Neuronal stem cell (in vitro differentiated cells): Measurements from ENCODE around the gene LENG1.

Experiments used
- DNase-seq: peaks from one replicate; pipeline ENCODE4 v3.0.0-alpha.2; 2013; ENCODE audit warnings: low spot score
- H2AFZ ChIP-seq: one replicate; pipeline ENCODE4 v1.6.1; 2013; ENCODE audit warnings: mild to moderate bottlenecking, low read length, inconsistent platforms
- H2AK5ac ChIP-seq: 2 replicates; pipeline ENCODE4 v1.6.1; 2013; ENCODE audit warnings: low read depth, mild to moderate bottlenecking, inconsistent platforms, low read length, moderate library complexity, mixed read lengths
- H2BK120ac ChIP-seq: 2 replicates; pipeline ENCODE4 v1.6.1; 2013; ENCODE audit warnings: low read depth, mild to moderate bottlenecking, inconsistent platforms, low read length, moderate library complexity, mixed read lengths
- H2BK12ac ChIP-seq: one replicate; pipeline ENCODE4 v1.6.1; 2013; ENCODE audit warnings: low read length, inconsistent platforms
- H2BK15ac ChIP-seq: 2 replicates; pipeline ENCODE4 v1.6.1; 2013; ENCODE audit warnings: mild to moderate bottlenecking, low read length, inconsistent platforms, mixed read lengths
- H2BK5ac ChIP-seq: one replicate; pipeline ENCODE4 v1.6.1; 2013; ENCODE audit warnings: inconsistent platforms, mild to moderate bottlenecking, low read length, moderate library complexity
- H3K14ac ChIP-seq: one replicate; pipeline ENCODE4 v1.6.1; 2013; ENCODE audit warnings: low read length, inconsistent platforms
- H3K18ac ChIP-seq: 2 replicates; pipeline ENCODE4 v1.6.1; 2013; ENCODE audit warnings: low read length, inconsistent platforms
- H3K23ac ChIP-seq: 2 replicates; pipeline ENCODE4 v1.6.1; 2013; ENCODE audit warnings: low read depth, mild to moderate bottlenecking, mixed read lengths, low read length, inconsistent platforms; ENCODE audit not compliant: poor library complexity
- H3K27ac ChIP-seq: replicated peaks from 3 replicates; pipeline ENCODE4 v1.5.1; 2013; ENCODE audit warnings: low read length, inconsistent platforms
- H3K27me3 ChIP-seq, 3 experiments: 2 replicates each; pipeline ENCODE4 v1.6.1; 2013; ENCODE audit warnings: low read length in 3 of 3, mild to moderate bottlenecking in 2 of 3, inconsistent platforms in 1 of 3, low read depth in 1 of 3, mixed read lengths in 1 of 3, moderate library complexity in 1 of 3; ENCODE audit not compliant: control insufficient read depth in 3 of 3, insufficient read depth in 3 of 3
- H3K36me3 ChIP-seq, 2 donors: replicated peaks in 1 of 2; 2 replicates each; pipeline ENCODE4 v1.6.1; 2013; ENCODE audit warnings: low read length in 2 of 2; ENCODE audit not compliant: control insufficient read depth in 2 of 2, insufficient read depth in 2 of 2
- H3K4ac ChIP-seq: 2 replicates; pipeline ENCODE4 v1.6.1; 2013; ENCODE audit warnings: inconsistent platforms, mild to moderate bottlenecking, low read length, moderate library complexity
- H3K4me1 ChIP-seq, 2 donors: 1 replicate in 1 of 2; 2 replicates in 1 of 2; pipeline ENCODE4 v1.6.1; 2013; ENCODE audit warnings: low read length in 2 of 2, low read depth in 1 of 2; ENCODE audit not compliant: control insufficient read depth in 2 of 2, insufficient read depth in 1 of 2
- H3K4me2 ChIP-seq: one replicate; pipeline ENCODE4 v1.6.1; 2013; ENCODE audit warnings: mild to moderate bottlenecking, low read length, inconsistent platforms; ENCODE audit not compliant: insufficient read depth, poor library complexity, severe bottlenecking
- H3K4me3 ChIP-seq, 2 donors: 2 replicates each; pipeline ENCODE4 v1.5.1; 2013; ENCODE audit warnings: low read length in 2 of 2, mild to moderate bottlenecking in 2 of 2, inconsistent platforms in 1 of 2, moderate library complexity in 1 of 2
- H3K79me1 ChIP-seq: one replicate; pipeline ENCODE4 v1.6.1; 2013; ENCODE audit warnings: low read depth, mild to moderate bottlenecking, inconsistent platforms, low read length, moderate library complexity
- H3K9ac ChIP-seq: one replicate; pipeline ENCODE4 v1.6.1; 2013; ENCODE audit warnings: mild to moderate bottlenecking, low read depth, low read length, inconsistent platforms; ENCODE audit not compliant: poor library complexity
- H3K9me3 ChIP-seq, 2 donors: replicated peaks in 1 of 2; 2 replicates each; pipeline versions ENCODE3 to v1.6.1; 2013; ENCODE audit warnings: low read length in 2 of 2, mild to moderate bottlenecking in 2 of 2, inconsistent platforms in 1 of 2, low read depth in 1 of 2, mixed read lengths in 1 of 2, moderate library complexity in 1 of 2; ENCODE audit not compliant: control insufficient read depth in 2 of 2, insufficient read depth in 1 of 2
- H4K8ac ChIP-seq: one replicate; pipeline ENCODE4 v1.6.1; 2013; ENCODE audit warnings: low read depth, mild to moderate bottlenecking, inconsistent platforms, low read length, moderate library complexity
- H4K91ac ChIP-seq: one replicate; pipeline ENCODE4 v1.6.1; 2013; ENCODE audit warnings: low read length, low read depth, mild to moderate bottlenecking, inconsistent platforms; ENCODE audit not compliant: poor library complexity
- WGBS, 2 donors: extraction: QIAGEN DNeasy Blood & Tissue Kit; methylation state at CpG; one replicate each; pipeline ENCODE4 v1.1.7; 2013; ENCODE audit warnings: missing lambda C conversion rate in 2 of 2, mixed read lengths in 1 of 2; ENCODE audit not compliant: insufficient read length in 2 of 2, insufficient replicate concordance in 1 of 2; ENCODE audit errors: extremely low coverage in 2 of 2; 5-methylcytosine and 5-hydroxymethylcytosine counted together

LENG1 gene

GRCh38 chr19:54152267-54152666 is 7.3 kb downstream of the LENG1 start:
- peaks cover 78 to 97% of the 10 kb centered on the region in 2 donors for H3K36me3 ChIP-seq
- no peak overlapping the region for H2BK15ac ChIP-seq
- no CpG with 5 or more reads among the region's 12 CpGs for WGBS, 2 donors
- H4K91ac ChIP-seq: no peak overlapping the region
- H2AFZ ChIP-seq: no peak overlapping the region
- no peak overlapping the region for H3K18ac ChIP-seq
- H2BK12ac ChIP-seq: no peak overlapping the region
- H3K27me3 ChIP-seq: no peaks in the 10 kb centered on the region
- H3K9ac ChIP-seq: no peak overlapping the region
- H3K79me1 ChIP-seq: peaks cover 5% of the 10 kb centered on the region
- no peak for DNase-seq
- no peak overlapping the region for H3K23ac ChIP-seq
- no peak overlapping the region for H2BK5ac ChIP-seq
- peak overlapping the region in 1 of 2 donors; percentile 50 for H3K4me3 ChIP-seq
- no peak overlapping the region for H4K8ac ChIP-seq
- H3K9me3 ChIP-seq: no peaks in the 10 kb centered on the region
- H3K27ac ChIP-seq: no peak overlapping the region
- H3K4me2 ChIP-seq: no peak overlapping the region
- no peak overlapping the region for H2BK120ac ChIP-seq
- H2AK5ac ChIP-seq: no peak overlapping the region
- H3K4me1 ChIP-seq: no peaks in the 10 kb centered on the region
- no peak overlapping the region for H3K14ac ChIP-seq
- no peak overlapping the region for H3K4ac ChIP-seq

- no peak for DNase-seq
- no peak overlapping the region for H2BK12ac ChIP-seq
- no peak overlapping the region for H3K14ac ChIP-seq
- no peak overlapping the region for H3K27ac ChIP-seq
- no peak overlapping the region for H2AK5ac ChIP-seq
- no peak overlapping the region for H2BK120ac ChIP-seq
- peaks cover 80 to 97% of the 10 kb centered on the region in 2 donors for H3K36me3 ChIP-seq
- H3K4ac ChIP-seq: no peak overlapping the region
- no peak overlapping the region for H3K18ac ChIP-seq
- no peak overlapping the region for H2BK15ac ChIP-seq
- no peak overlapping the region for H3K9ac ChIP-seq
- H3K79me1 ChIP-seq: peaks cover 7% of the 10 kb centered on the region
- H4K8ac ChIP-seq: no peak overlapping the region
- no peaks in the 10 kb centered on the region for H3K9me3 ChIP-seq
- peak overlapping the region; percentile 39 for H2BK5ac ChIP-seq
- no CpG with 5 or more reads among the region's 23 CpGs for WGBS, 2 donors
- no peak overlapping the region for H4K91ac ChIP-seq
- no peak overlapping the region for H3K23ac ChIP-seq
- H3K4me3 ChIP-seq: no peak overlapping the region
- no peak overlapping the region for H3K4me2 ChIP-seq
- no peaks in the 10 kb centered on the region for H3K27me3 ChIP-seq
- no peaks in the 10 kb centered on the region for H3K4me1 ChIP-seq
- no peak overlapping the region for H2AFZ ChIP-seq
These were observed 8.0 kb downstream of the LENG1 start for GRCh38 chr19:54151362-54152035.

- H4K8ac ChIP-seq: no peak overlapping the region
These were observed 10.3 kb downstream of the LENG1 start for GRCh38 chr19:54149021-54149812.

GRCh38 chr19:54148158-54148557 is 11.4 kb downstream of the LENG1 start:
- Histone ChIP-seq H3K4me3 (no peak overlapping the region), H2BK120ac (no peak overlapping the region), H4K8ac (no peak overlapping the region), H3K4me1 (no peaks in the 10 kb centered on the region), H2BK15ac (no peak overlapping the region), H3K9me3 (no peaks in the 10 kb centered on the region), H2BK5ac (peak overlapping the region; percentile 24), H3K27ac (no peak overlapping the region), H2AK5ac (no peak overlapping the region), H3K9ac (no peak overlapping the region), H2BK12ac (no peak overlapping the region), H3K79me1 (peaks cover 12% of the 10 kb centered on the region), H3K23ac (no peak overlapping the region), H3K27me3 (no peaks in the 10 kb centered on the region), H3K4ac (no peak overlapping the region), H3K36me3 (peaks cover 89 to 98% of the 10 kb centered on the region in 2 donors), H3K14ac (no peak overlapping the region), H3K4me2 (no peak overlapping the region), H2AFZ (no peak overlapping the region), H3K18ac (no peak overlapping the region), H4K91ac (no peak overlapping the region)
- DNase-seq: no peak
- WGBS, 2 donors: no CpG with 5 or more reads among the region's 19 CpGs

More at GRCh38 chr19:54149021-54149812, 10.3 kb downstream of the LENG1 start:
- Histone ChIP-seq H2AK5ac (no peak overlapping the region), H3K18ac (no peak overlapping the region), H3K9ac (no peak overlapping the region), H3K4me1 (no peaks in the 10 kb centered on the region), H3K27me3 (no peaks in the 10 kb centered on the region), H3K4me2 (no peak overlapping the region), H3K27ac (no peak overlapping the region), H4K91ac (no peak overlapping the region), H2BK15ac (no peak overlapping the region), H3K4me3 (no peak overlapping the region), H3K9me3 (no peaks in the 10 kb centered on the region), H2BK12ac (no peak overlapping the region), H2BK5ac (peak overlapping the region; percentile 24), H2BK120ac (no peak overlapping the region), H3K14ac (no peak overlapping the region), H2AFZ (no peak overlapping the region), H3K4ac (no peak overlapping the region), H3K79me1 (peaks cover 9% of the 10 kb centered on the region), H3K23ac (no peak overlapping the region), H3K36me3 (peaks cover 89 to 98% of the 10 kb centered on the region in 2 donors)
- WGBS, 2 donors: no CpG with 5 or more reads among the region's 12 CpGs
- DNase-seq: no peak
